Right lobe of liver (tissue), 4 donors: ENCODE data around the gene WNK2.
"Not testable (repeated sequence)": the region's sequence is repeated elsewhere in the genome, so short reads cannot be mapped to it uniquely, and the experiment has no call there.

Experiments used
- POLR2A ChIP-seq: fragments of 450-650 bp; IDR thresholded peaks from one replicate; pipeline ENCODE4 v1.6.1; 2017; ENCODE audit warnings: antibody characterized with exemption, mild to moderate bottlenecking
- TF ChIP-seq, protein P1 (sequence below), 4 donors: fragments of 200-600 bp in 3 of 4; fragments of 450-650 bp in 1 of 4; IDR thresholded peaks; one replicate each; pipeline versions ENCODE4 v1.5.1 to v1.8.0; 2016 to 2022; ENCODE audit warnings: antibody characterized with exemption in 4 of 4, mild to moderate bottlenecking in 2 of 4
- donor health status: DM: no; HTN: no; CAD: no.
- donor health status: DM: no; HTN: no; CAD: no.
- donor health status: DM: no; HTN: yes; CAD: no.

DNA sequence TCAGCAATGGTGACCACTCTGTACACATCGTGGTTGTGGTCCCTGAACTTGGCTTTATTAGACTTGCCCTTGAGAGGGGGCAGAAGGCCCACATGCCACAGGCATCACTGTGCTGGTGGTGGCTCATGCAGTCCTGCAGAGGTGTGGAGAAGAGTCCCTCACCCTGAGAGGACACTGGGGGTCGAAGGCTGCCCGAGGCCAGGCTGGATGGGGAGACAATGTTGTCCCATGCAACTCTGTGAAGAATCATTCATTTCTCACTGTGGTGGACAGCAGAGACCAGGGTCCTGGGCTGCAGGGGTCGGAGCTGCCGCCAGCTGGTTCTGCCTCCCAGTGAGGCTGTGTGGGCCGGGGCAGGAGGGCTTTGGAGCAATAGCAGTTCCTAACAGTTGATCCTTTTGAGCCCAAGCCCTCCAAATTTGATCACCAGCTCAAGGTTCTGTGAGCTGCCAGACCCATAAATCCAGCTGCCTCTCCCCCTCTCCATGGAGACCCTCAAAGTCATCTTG lies 139.6 kb downstream of the WNK2 start:
- TF ChIP-seq, protein P1, sequence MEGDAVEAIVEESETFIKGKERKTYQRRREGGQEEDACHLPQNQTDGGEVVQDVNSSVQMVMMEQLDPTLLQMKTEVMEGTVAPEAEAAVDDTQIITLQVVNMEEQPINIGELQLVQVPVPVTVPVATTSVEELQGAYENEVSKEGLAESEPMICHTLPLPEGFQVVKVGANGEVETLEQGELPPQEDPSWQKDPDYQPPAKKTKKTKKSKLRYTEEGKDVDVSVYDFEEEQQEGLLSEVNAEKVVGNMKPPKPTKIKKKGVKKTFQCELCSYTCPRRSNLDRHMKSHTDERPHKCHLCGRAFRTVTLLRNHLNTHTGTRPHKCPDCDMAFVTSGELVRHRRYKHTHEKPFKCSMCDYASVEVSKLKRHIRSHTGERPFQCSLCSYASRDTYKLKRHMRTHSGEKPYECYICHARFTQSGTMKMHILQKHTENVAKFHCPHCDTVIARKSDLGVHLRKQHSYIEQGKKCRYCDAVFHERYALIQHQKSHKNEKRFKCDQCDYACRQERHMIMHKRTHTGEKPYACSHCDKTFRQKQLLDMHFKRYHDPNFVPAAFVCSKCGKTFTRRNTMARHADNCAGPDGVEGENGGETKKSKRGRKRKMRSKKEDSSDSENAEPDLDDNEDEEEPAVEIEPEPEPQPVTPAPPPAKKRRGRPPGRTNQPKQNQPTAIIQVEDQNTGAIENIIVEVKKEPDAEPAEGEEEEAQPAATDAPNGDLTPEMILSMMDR (IDR thresholded peaks at IDR 0.05): not testable (repeated sequence)
- TF ChIP-seq POLR2A: not testable (repeated sequence)
